HepG2 (cell line): ENCODE data around the gene RABL6. TPM values are rescaled to one million over a fixed set of nuclear protein-coding genes. Genes with fewer than 3 reads are reported as not detected.

Experiments
- ATAC-seq: fragments of 200-7000 bp; cut with Tn5 transposase; 3 replicates; pipeline ENCODE4 v1.9.1; 2020; ENCODE audit warnings: mild to moderate bottlenecking, moderate library complexity
- BruUV-seq: library from RNA; stranded (reverse); fragments of 400-500 nt; replicated peaks from 2 replicates; lab custom pipeline; 2021; lab: Mats Ljungman, UMichigan
- CTCF ChIA-PET: fragments of 300-600 bp; formaldehyde crosslinking; extraction: SDS; loops from one replicate; lab custom pipeline; 2021; ENCODE audit warnings: low total read pairs, inconsistent platforms, low intra/inter-chr PET ratio; lab: Yijun Ruan, JAX
- POLR2A ChIA-PET: fragments of 350-600 bp; sonication (Branson Sonifier 250); formaldehyde crosslinking; loops from one replicate; lab custom pipeline; 2020; ENCODE audit warnings: antibody characterized with exemption, inconsistent platforms; lab: Yijun Ruan, JAX
- DNase-seq: peaks from one replicate; pipeline ENCODE4 v3.0.0-alpha.2; 2015; ENCODE audit warnings: low spot score
- FAIRE-seq: peaks from 3 replicates; lab custom pipeline; 2011; peaks lifted over from hg19 to GRCh38; lab: Jason Lieb, UNC
- H2AFZ ChIP-seq: one replicate; pipeline ENCODE4 v1.6.1; 2011; ENCODE audit warnings: low read length, inconsistent platforms
- H3K27ac ChIP-seq: fragments of 300-600 bp; 3 replicates; pipeline ENCODE4 v1.8.0; 2011; ENCODE audit warnings: mixed run types, mild to moderate bottlenecking, mixed read lengths, low read length, inconsistent platforms; ENCODE audit not compliant: insufficient read depth; ENCODE audit errors: extremely low read length
- H3K27me3 ChIP-seq, 2 experiments: fragments of 200-600 bp in 1 of 2; 2 replicates in 1 of 2; 3 replicates in 1 of 2; pipeline versions ENCODE4 v1.6.0 to v1.8.0; 2011; ENCODE audit warnings: low read length in 2 of 2, mild to moderate bottlenecking in 2 of 2, moderate library complexity in 2 of 2, inconsistent platforms in 1 of 2; ENCODE audit not compliant: insufficient read depth in 2 of 2, control insufficient read depth in 1 of 2
- H3K36me3 ChIP-seq, 2 experiments: fragments of 200-600 bp in 1 of 2; replicated peaks in 1 of 2; 2 replicates in 1 of 2; 3 replicates in 1 of 2; pipeline versions ENCODE4 v1.5.1 to v1.8.0; 2011; ENCODE audit warnings: low read length in 2 of 2, inconsistent platforms in 1 of 2; ENCODE audit not compliant: insufficient read depth in 2 of 2, control insufficient read depth in 1 of 2
- H3K4me1 ChIP-seq: 2 replicates; pipeline ENCODE4 v1.5.1; 2012; ENCODE audit warnings: low read length, inconsistent platforms; ENCODE audit not compliant: insufficient read depth
- H3K4me2 ChIP-seq: 2 replicates; pipeline ENCODE4 v1.6.0; 2011; ENCODE audit warnings: low read depth, low read length, inconsistent platforms
- H3K4me3 ChIP-seq, 3 experiments: fragments of 200-600 bp in 1 of 3; sonication (generic), shearing (Covaris generic) in 1 of 3; replicated peaks in 1 of 3; 2 replicates each; pipeline ENCODE4 v1.5.1; 2011 to 2016; ENCODE audit warnings: low read length in 3 of 3, inconsistent platforms in 2 of 3, low read depth in 2 of 3, mild to moderate bottlenecking in 2 of 3, control low read depth in 1 of 3, mixed read lengths in 1 of 3; ENCODE audit not compliant: insufficient read depth in 1 of 3
- H3K79me2 ChIP-seq: one replicate; pipeline ENCODE4 v1.6.1; 2011; ENCODE audit warnings: low read length, inconsistent platforms; ENCODE audit not compliant: insufficient read depth
- H3K9ac ChIP-seq: 2 replicates; pipeline ENCODE4 v1.6.0; 2011; ENCODE audit warnings: mild to moderate bottlenecking, low read depth, low read length, inconsistent platforms; ENCODE audit not compliant: insufficient read depth
- H3K9me3 ChIP-seq: 2 replicates; pipeline ENCODE4 v1.5.1; 2012; ENCODE audit warnings: mild to moderate bottlenecking, low read length
- H4K20me1 ChIP-seq: 2 replicates; pipeline ENCODE4 v1.6.0; 2011; ENCODE audit warnings: inconsistent platforms, mild to moderate bottlenecking, low read length, moderate library complexity; ENCODE audit not compliant: insufficient read depth
- AGO1 ChIP-seq: fragments of 200-400 bp; formaldehyde crosslinking; IDR thresholded peaks from 2 replicates; pipeline ENCODE4 v1.6.1; 2017; ENCODE audit warnings: mild to moderate bottlenecking, low read depth, low read length, moderate library complexity; ENCODE audit not compliant: poor library complexity, severe bottlenecking
- AGO2 ChIP-seq: fragments of 200-400 bp; formaldehyde crosslinking; optimal IDR thresholded peaks from 2 replicates; pipeline ENCODE3; 2017; ENCODE audit warnings: mild to moderate bottlenecking, low read depth, low read length, moderate library complexity
- MXD4 ChIP-seq: IDR thresholded peaks from 2 replicates; pipeline ENCODE4 v1.6.1; 2016; ENCODE audit warnings: mild to moderate bottlenecking, missing biosample characterization, missing genetic modification reagents
- NONO ChIP-seq, 2 experiments: fragments of 450-650 bp in 1 of 2; sonication (generic) in 1 of 2; formaldehyde crosslinking in 1 of 2; IDR thresholded peaks in 1 of 2; conservative IDR thresholded peaks in 1 of 2; 2 replicates each; pipeline versions ENCODE4 v1.6.1 to v1.8.0; 2017 to 2022; ENCODE audit warnings: mild to moderate bottlenecking in 1 of 2, missing genetic modification reagents in 1 of 2, moderate library complexity in 1 of 2
- POLR2G ChIP-seq: fragments of 200-400 bp; formaldehyde crosslinking; IDR thresholded peaks from 2 replicates; pipeline ENCODE4 v1.6.1; 2018; ENCODE audit warnings: mild to moderate bottlenecking, low read depth, low read length, moderate library complexity
- RBFOX2 ChIP-seq: fragments of 200-400 bp; formaldehyde crosslinking; IDR thresholded peaks from 2 replicates; pipeline ENCODE4 v1.6.1; 2017; ENCODE audit warnings: low read depth, mild to moderate bottlenecking, low read length
- WGBS: methylation state at CpG from one replicate; pipeline ENCODE4 v1.1.6; 2017; ENCODE audit warnings: low lambda C conversion rate; 5-methylcytosine and 5-hydroxymethylcytosine counted together
- in situ Hi-C: cut with HindIII; loops from 2 replicates; pipeline ENCODE4 v1.10.0; 2017; ENCODE audit warnings: low pct_unique_long_range_greater_than_20kb; ENCODE audit not compliant: extremely low pct_ligation_motif_present
- intact Hi-C: fragments of 100-400 bp; cut with micrococcal nuclease; formaldehyde crosslinking; loops from one replicate; pipeline ENCODE4 v1.10.0; 2022; ENCODE audit not compliant: unreplicated experiment
- polyA plus RNA-seq, 8 experiments: library from polyadenylated mRNA; depleted of rRNA in 3 of 8; stranded (reverse) in 7 of 8; unstranded in 1 of 8; fragments of >200 nt; fragmentation: Illumina TruSeq in 4 of 8; extraction: Trizol in 4 of 8; gene quantifications; 2 replicates each; pipeline versions ENCODE4 v1.2.1 to v1.2.3, GENCODE V29; 2011 to 2016; ENCODE audit warnings: low read depth in 4 of 8, missing spikeins in 1 of 8, mixed read lengths in 1 of 8; ENCODE audit not compliant: insufficient read depth in 1 of 8
- total RNA-seq, 5 experiments: library from RNA; depleted of rRNA; stranded (reverse); fragments of >200 nt; fragmentation: Illumina TruSeq; extraction: Trizol; gene quantifications; 2 replicates each; pipeline ENCODE4 v1.2.3, GENCODE V29; 2016; ENCODE audit warnings: low read depth in 1 of 5
- TF ChIP-seq, protein P1 (sequence below): sonication (generic); formaldehyde crosslinking; IDR thresholded peaks from 2 replicates; pipeline ENCODE4 v1.4.0; 2020; ENCODE audit warnings: missing genetic modification reagents
- TF ChIP-seq, protein P2 (sequence below): sonication (generic); formaldehyde crosslinking; IDR thresholded peaks from 2 replicates; pipeline ENCODE4 v1.4.0; 2020; ENCODE audit warnings: mild to moderate bottlenecking, missing genetic modification reagents

Gene RABL6
- total and polyA plus RNA-seq, 2 of the 13 experiments (the other 11 are each of a cell fraction or from before 2014, with no cell fraction given): 81.5 to 125 TPM

DNA sequence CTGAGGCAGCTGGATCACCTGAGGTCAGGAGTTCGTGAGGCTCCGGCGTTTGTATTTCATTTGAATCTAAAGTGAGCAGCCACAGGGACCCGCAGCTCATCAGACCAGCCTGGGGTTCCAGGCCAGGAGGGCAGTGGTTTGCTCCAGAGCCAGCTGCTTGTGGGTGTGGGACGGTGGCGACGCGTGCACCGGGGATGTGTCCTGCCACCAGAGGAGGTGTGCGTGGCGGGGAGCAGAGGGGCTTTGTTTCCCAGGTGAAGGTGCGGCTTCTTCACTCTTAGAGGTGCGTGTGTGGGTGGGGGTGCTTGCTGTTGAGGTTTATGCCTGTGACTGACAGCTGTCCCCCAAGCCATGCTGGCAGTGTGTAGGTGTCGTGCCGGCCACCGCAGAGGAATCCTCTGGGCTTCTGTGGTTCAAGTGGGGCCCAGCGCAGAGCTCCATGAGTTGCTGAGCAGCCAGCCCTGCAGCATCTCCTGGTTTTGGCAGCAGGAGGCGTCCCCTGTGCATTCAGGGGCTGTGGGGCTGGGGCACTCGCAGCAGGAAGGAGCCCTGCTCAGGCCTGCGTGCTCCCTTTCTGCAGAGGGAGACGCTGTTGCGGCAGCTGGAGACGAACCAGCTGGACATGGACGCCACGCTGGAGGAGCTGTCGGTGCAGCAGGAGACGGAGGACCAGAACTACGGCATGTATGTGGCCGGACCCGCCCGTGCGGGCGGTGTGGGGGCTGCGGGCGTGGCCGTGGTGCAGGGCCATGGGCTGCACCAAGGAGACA is 27.6 kb downstream of the RABL6 start:
- no peak overlapping the region for H3K4me3 ChIP-seq
- CTCF ChIA-PET: no interaction called here

More for the DNA sequence above, 27.6 kb downstream of the RABL6 start:
- no peaks in the 10 kb centered on the region for H3K27me3 ChIP-seq
- ATAC-seq (no peak), FAIRE-seq (no peak), DNase-seq (no peak)
- H3K4me1 ChIP-seq: peaks cover 12% of the 10 kb centered on the region
- H3K9me3 ChIP-seq: no peaks in the 10 kb centered on the region
- no peaks in the 10 kb centered on the region for H3K79me2 ChIP-seq
- BruUV-seq: no TSS peak
- 96% methylated on average over 30 of the region's 36 CpGs for WGBS
- in situ Hi-C loops (no loop called here), intact Hi-C loops (no loop called here)
- TF ChIP-seq, protein P1, sequence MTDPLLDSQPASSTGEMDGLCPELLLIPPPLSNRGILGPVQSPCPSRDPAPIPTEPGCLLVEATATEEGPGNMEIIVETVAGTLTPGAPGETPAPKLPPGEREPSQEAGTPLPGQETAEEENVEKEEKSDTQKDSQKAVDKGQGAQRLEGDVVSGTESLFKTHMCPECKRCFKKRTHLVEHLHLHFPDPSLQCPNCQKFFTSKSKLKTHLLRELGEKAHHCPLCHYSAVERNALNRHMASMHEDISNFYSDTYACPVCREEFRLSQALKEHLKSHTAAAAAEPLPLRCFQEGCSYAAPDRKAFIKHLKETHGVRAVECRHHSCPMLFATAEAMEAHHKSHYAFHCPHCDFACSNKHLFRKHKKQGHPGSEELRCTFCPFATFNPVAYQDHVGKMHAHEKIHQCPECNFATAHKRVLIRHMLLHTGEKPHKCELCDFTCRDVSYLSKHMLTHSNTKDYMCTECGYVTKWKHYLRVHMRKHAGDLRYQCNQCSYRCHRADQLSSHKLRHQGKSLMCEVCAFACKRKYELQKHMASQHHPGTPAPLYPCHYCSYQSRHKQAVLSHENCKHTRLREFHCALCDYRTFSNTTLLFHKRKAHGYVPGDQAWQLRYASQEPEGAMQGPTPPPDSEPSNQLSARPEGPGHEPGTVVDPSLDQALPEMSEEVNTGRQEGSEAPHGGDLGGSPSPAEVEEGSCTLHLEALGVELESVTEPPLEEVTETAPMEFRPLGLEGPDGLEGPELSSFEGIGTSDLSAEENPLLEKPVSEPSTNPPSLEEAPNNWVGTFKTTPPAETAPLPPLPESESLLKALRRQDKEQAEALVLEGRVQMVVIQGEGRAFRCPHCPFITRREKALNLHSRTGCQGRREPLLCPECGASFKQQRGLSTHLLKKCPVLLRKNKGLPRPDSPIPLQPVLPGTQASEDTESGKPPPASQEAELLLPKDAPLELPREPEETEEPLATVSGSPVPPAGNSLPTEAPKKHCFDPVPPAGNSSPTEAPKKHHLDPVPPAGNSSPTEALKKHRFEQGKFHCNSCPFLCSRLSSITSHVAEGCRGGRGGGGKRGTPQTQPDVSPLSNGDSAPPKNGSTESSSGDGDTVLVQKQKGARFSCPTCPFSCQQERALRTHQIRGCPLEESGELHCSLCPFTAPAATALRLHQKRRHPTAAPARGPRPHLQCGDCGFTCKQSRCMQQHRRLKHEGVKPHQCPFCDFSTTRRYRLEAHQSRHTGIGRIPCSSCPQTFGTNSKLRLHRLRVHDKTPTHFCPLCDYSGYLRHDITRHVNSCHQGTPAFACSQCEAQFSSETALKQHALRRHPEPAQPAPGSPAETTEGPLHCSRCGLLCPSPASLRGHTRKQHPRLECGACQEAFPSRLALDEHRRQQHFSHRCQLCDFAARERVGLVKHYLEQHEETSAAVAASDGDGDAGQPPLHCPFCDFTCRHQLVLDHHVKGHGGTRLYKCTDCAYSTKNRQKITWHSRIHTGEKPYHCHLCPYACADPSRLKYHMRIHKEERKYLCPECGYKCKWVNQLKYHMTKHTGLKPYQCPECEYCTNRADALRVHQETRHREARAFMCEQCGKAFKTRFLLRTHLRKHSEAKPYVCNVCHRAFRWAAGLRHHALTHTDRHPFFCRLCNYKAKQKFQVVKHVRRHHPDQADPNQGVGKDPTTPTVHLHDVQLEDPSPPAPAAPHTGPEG (CRISPR knock-in tag): no peak
- peak; percentile 96 for TF ChIP-seq AGO1
- peak; percentile 51 for TF ChIP-seq POLR2G
- TF ChIP-seq, protein P2, sequence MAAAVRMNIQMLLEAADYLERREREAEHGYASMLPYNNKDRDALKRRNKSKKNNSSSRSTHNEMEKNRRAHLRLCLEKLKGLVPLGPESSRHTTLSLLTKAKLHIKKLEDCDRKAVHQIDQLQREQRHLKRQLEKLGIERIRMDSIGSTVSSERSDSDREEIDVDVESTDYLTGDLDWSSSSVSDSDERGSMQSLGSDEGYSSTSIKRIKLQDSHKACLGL (CRISPR knock-in tag): 0 out of 2 replicates have a peak, but pooled peaks have one; percentile 23
- TF ChIP-seq RBFOX2: peak; percentile 67; the same call in 1 of the 2 replicates
- peak; percentile 95 for TF ChIP-seq AGO2
- TF ChIP-seq NONO (IDR thresholded peaks at IDR 0.05): no peak
- peak; percentile 11; the same call in 1 of the 2 replicates for TF ChIP-seq NONO (CRISPR knock-in tag; conservative IDR thresholded peaks at IDR 0.05)
- no peak for TF ChIP-seq MXD4 (CRISPR knock-in tag)
- H3K36me3 ChIP-seq: peaks cover 27 to 33% of the 10 kb centered on the region in 2 experiments
- H4K20me1 ChIP-seq: no peaks in the 10 kb centered on the region
- H3K4me2 ChIP-seq: no peak overlapping the region
- no peak overlapping the region for H3K27ac ChIP-seq
- POLR2A ChIA-PET: no interaction called here
- H2AFZ ChIP-seq: no peak overlapping the region
- no peak overlapping the region for H3K9ac ChIP-seq
